Tibial artery (tissue), 4 donors: ENCODE measurements around the gene TULP4.
"Not testable (repeated sequence)": the region's sequence is repeated elsewhere in the genome, so short reads cannot be mapped to it uniquely, and the experiment has no call there.

ENCODE experiments used
- DNase-seq, 2 donors: peaks; one replicate each; pipeline ENCODE4 v3.0.0-alpha.2; 2019
- H3K27ac ChIP-seq, 2 donors: fragments of 200-600 bp; sonication (generic) in 1 of 2; 1 replicate in 1 of 2; 2 replicates in 1 of 2; pipeline ENCODE4 v1.5.1; 2018 to 2019; ENCODE audit warnings: mild to moderate bottlenecking in 1 of 2
- H3K27me3 ChIP-seq, 2 donors: fragments of 200-600 bp; sonication (generic) in 1 of 2; one replicate each; pipeline versions ENCODE4 v1.5.1 to v1.6.0; 2016 to 2019
- H3K36me3 ChIP-seq, 3 donors: fragments of 200-600 bp; sonication (generic) in 2 of 3; one replicate each; pipeline ENCODE4 v1.5.1; 2016 to 2019; ENCODE audit warnings: mild to moderate bottlenecking in 2 of 3
- H3K4me1 ChIP-seq, 4 donors: fragments of 200-600 bp; sonication (generic) in 2 of 4; 1 replicate in 3 of 4; 2 replicates in 1 of 4; pipeline ENCODE4 v1.5.1; 2016 to 2019
- H3K4me3 ChIP-seq, 2 donors: fragments of 200-600 bp; sonication (generic) in 1 of 2; 1 replicate in 1 of 2; 2 replicates in 1 of 2; pipeline ENCODE4 v1.5.1; 2018 to 2019; ENCODE audit warnings: mild to moderate bottlenecking in 2 of 2
- H3K9me3 ChIP-seq, 3 donors: fragments of 200-600 bp; sonication (generic) in 1 of 3; one replicate each; pipeline ENCODE4 v1.5.1; 2016 to 2019
- intact Hi-C: fragments of 100-400 bp; cut with DNase I; formaldehyde crosslinking; loops from one replicate; pipeline ENCODE4 v1.15.0; 2023; ENCODE audit warnings: low total_unique reads
- TF ChIP-seq, protein P1 (sequence below), 2 experiments: fragments of 200-600 bp in 1 of 2; fragments of 450-650 bp in 1 of 2; IDR thresholded peaks; one replicate each; pipeline ENCODE4 v1.5.1; 2017 to 2019; ENCODE audit warnings: antibody characterized with exemption in 2 of 2, mild to moderate bottlenecking in 1 of 2, moderate library complexity in 1 of 2

Gene TULP4

GRCh38 chr6:158465747-158466146 is 153.5 kb downstream of the TULP4 start:
- Histone ChIP-seq H3K4me1 (peaks cover 0 to 9% (median 0%) of the 10 kb centered on the region in 4 donors), H3K27ac (peak overlapping the region in 1 of 2 donors; percentile 1), H3K36me3 (peaks cover 0 to 22% (median 12%) of the 10 kb centered on the region in 3 donors), H3K27me3 (no peaks in the 10 kb centered on the region), H3K4me3 (no peak overlapping the region), H3K9me3 (no peaks in the 10 kb centered on the region)
- intact Hi-C loops: no loop called here
- TF ChIP-seq, protein P1, sequence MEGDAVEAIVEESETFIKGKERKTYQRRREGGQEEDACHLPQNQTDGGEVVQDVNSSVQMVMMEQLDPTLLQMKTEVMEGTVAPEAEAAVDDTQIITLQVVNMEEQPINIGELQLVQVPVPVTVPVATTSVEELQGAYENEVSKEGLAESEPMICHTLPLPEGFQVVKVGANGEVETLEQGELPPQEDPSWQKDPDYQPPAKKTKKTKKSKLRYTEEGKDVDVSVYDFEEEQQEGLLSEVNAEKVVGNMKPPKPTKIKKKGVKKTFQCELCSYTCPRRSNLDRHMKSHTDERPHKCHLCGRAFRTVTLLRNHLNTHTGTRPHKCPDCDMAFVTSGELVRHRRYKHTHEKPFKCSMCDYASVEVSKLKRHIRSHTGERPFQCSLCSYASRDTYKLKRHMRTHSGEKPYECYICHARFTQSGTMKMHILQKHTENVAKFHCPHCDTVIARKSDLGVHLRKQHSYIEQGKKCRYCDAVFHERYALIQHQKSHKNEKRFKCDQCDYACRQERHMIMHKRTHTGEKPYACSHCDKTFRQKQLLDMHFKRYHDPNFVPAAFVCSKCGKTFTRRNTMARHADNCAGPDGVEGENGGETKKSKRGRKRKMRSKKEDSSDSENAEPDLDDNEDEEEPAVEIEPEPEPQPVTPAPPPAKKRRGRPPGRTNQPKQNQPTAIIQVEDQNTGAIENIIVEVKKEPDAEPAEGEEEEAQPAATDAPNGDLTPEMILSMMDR (IDR thresholded peaks at IDR 0.05): no peak
- no peak for DNase-seq

- Histone ChIP-seq H3K27ac (no peak overlapping the region), H3K4me3 (no peak overlapping the region), H3K9me3 (no peaks in the 10 kb centered on the region), H3K27me3 (no peaks in the 10 kb centered on the region), H3K36me3 (peaks cover 0 to 22% (median 8%) of the 10 kb centered on the region in 3 donors), H3K4me1 (peaks cover 0 to 9% (median 0%) of the 10 kb centered on the region in 4 donors)
- TF ChIP-seq, protein P1 (IDR thresholded peaks at IDR 0.05): no peak
- intact Hi-C loops: no loop called here
- DNase-seq: no peak
Measured at GRCh38 chr6:158467923-158468322, 155.7 kb downstream of the TULP4 start.

DNA sequence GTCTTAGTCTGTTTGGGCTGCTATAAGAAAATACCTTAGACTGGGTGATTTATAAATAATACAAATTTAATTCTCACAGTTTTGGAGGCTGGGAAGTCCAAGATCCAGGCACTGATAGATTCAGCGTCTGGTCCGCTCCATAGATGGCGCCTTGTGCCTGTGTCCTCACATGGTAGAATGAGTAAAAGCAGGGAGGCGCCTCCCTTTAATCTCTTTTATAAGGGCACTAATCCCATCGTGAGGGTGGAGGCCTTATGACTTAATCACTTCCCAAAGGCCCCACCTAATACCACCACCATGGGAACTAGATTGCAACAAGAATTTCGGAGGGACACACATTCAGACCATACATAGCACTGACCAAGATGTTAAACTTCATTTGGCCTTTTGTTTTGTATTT is 156.4 kb downstream of the TULP4 start:
- DNase-seq: no peak

DNA sequence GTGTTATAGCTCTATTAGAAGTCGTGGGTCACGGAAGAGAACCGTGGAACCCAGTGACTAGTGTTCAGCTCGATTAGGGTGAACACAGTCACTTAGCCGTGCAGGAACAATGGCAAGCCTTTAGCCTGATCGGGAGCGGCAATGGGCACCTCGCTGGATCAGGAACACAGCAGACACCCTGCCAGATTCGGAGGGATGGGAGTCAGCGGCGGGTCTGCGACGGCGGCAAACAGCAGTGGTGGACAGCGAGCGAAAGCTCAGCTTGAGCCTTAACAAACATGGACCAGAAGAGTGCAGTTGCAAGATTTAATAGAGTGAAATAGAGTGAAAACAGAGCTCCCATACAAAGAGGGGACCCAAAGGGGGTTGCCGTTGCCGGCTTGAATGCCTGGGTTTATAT is 157.8 kb downstream of the TULP4 start:
- DNase-seq, H3K27ac ChIP-seq, intact Hi-C loops, H3K4me1 ChIP-seq, H3K9me3 ChIP-seq, H3K27me3 ChIP-seq, H3K4me3 ChIP-seq: not testable (repeated sequence)
- H3K36me3 ChIP-seq: peaks cover 0 to 12% (median 4%) of the 10 kb centered on the region in 3 donors

More for the DNA sequence above, 156.4 kb downstream of the TULP4 start:
- Histone ChIP-seq H3K4me1 (peaks cover 0 to 9% (median 0%) of the 10 kb centered on the region in 4 donors), H3K9me3 (no peaks in the 10 kb centered on the region), H3K4me3 (no peak overlapping the region), H3K27me3 (no peaks in the 10 kb centered on the region), H3K27ac (no peak overlapping the region), H3K36me3 (peaks cover 0 to 21% (median 4%) of the 10 kb centered on the region in 3 donors)
- TF ChIP-seq, protein P1 (IDR thresholded peaks at IDR 0.05): no peak
- intact Hi-C loops: no loop called here

DNA sequence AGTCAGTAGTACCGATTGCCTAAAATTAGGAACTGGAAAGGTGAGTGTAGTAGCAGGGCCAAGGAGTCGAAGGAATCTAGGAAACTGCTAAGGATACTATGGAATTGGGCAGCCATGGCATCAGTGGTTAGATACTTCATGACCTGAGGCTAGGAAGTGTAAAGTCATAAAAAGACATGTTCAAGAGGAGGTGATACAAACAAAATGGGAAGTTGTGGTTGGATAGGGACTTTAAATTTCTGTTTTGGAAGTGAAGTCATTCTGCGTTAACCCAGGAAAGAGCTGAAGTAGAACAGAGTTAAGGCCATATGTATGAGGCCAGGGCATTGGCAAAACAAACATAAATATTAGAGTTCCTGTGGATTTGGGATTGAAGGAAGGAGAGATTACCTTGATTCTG is 159.1 kb downstream of the TULP4 start:
- H3K27me3 ChIP-seq: no peaks in the 10 kb centered on the region
- no peaks in the 10 kb centered on the region for H3K9me3 ChIP-seq
- DNase-seq: no peak
- no peaks in the 10 kb centered on the region for H3K4me1 ChIP-seq
- peaks cover 0 to 12% (median 4%) of the 10 kb centered on the region in 3 donors for H3K36me3 ChIP-seq
- no peak overlapping the region for H3K4me3 ChIP-seq
- TF ChIP-seq, protein P1 (IDR thresholded peaks at IDR 0.05): no peak
- intact Hi-C loops: no loop called here
- no peak overlapping the region for H3K27ac ChIP-seq

- H3K27me3 ChIP-seq: no peaks in the 10 kb centered on the region
- intact Hi-C loops: no loop called here
- TF ChIP-seq, protein P1 (IDR thresholded peaks at IDR 0.05): no peak
- no peaks in the 10 kb centered on the region for H3K4me1 ChIP-seq
- no peaks in the 10 kb centered on the region for H3K9me3 ChIP-seq
- H3K27ac ChIP-seq: no peak overlapping the region
- peaks cover 0 to 8% (median 4%) of the 10 kb centered on the region in 3 donors for H3K36me3 ChIP-seq
- no peak overlapping the region for H3K4me3 ChIP-seq
- DNase-seq: no peak
Measured at GRCh38 chr6:158472447-158472846, 160.2 kb downstream of the TULP4 start.
